ENCODE results near the gene IFT81.

IFT81 gene

GRCh38 chr12:110105159-110105558, 19.0 kb upstream of the IFT81 start:
- TF ChIP-seq EP300 (IDR thresholded peaks at IDR 0.05; ENCODE audit: borderline replicate concordance) (no peak), FOXM1 (IDR thresholded peaks at IDR 0.05; ENCODE audit: borderline replicate concordance, low read depth) (no peak), ZBTB7A (IDR thresholded peaks at IDR 0.05; ENCODE audit: low read depth) (no peak), TAF1 (IDR thresholded peaks at IDR 0.05; ENCODE audit: low read depth) (no peak), REST (IDR thresholded peaks at IDR 0.05; ENCODE audit: low read depth) (no peak), YY1 (IDR thresholded peaks at IDR 0.05; ENCODE audit: low read depth) (no peak)
- TF ChIP-seq, protein P1, sequence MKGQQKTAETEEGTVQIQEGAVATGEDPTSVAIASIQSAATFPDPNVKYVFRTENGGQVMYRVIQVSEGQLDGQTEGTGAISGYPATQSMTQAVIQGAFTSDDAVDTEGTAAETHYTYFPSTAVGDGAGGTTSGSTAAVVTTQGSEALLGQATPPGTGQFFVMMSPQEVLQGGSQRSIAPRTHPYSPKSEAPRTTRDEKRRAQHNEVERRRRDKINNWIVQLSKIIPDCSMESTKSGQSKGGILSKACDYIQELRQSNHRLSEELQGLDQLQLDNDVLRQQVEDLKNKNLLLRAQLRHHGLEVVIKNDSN (IDR thresholded peaks at IDR 0.05) = no peak

DNA sequence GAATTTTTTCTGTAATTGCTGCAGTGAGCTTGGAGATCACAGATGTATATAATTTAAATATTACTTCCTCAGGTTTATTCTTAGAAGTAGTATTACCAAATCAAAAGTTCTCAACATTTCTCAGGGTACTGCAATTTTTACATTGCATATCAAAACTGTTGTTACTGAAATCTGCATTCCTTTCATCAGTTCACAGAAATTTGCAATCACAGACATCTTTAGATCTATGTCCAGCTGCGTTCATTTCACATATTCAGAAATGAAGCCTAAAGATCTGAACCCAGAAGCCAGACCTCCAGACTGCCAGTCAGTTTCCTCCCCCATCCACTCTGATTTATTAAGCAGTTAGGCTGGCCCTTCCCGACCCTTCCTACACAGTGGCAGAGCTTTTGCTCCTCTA, 18.2 kb upstream of the IFT81 start:
- TF ChIP-seq, protein P1 (IDR thresholded peaks at IDR 0.05) = no peak
- TF ChIP-seq EP300 (IDR thresholded peaks at IDR 0.05; ENCODE audit: borderline replicate concordance) (no peak), TAF1 (IDR thresholded peaks at IDR 0.05; ENCODE audit: low read depth) (no peak), TCF12 (IDR thresholded peaks at IDR 0.05; ENCODE audit: low read depth) (no peak), ZBTB7A (IDR thresholded peaks at IDR 0.05; ENCODE audit: low read depth) (no peak), TEAD4 (IDR thresholded peaks at IDR 0.05) (no peak), YY1 (IDR thresholded peaks at IDR 0.05; ENCODE audit: low read depth) (no peak), CEBPB (IDR thresholded peaks at IDR 0.05) (no peak), NFIC (IDR thresholded peaks at IDR 0.05) (no peak), RAD21 (IDR thresholded peaks at IDR 0.05; ENCODE audit: low read depth) (no peak), REST (IDR thresholded peaks at IDR 0.05; ENCODE audit: low read depth) (no peak), FOXM1 (IDR thresholded peaks at IDR 0.05; ENCODE audit: borderline replicate concordance, low read depth) (no peak), CREB1 (IDR thresholded peaks at IDR 0.05; ENCODE audit: low read depth) (no peak), EGR1 (IDR thresholded peaks at IDR 0.05) (no peak), MAX (IDR thresholded peaks at IDR 0.05) (no peak)

GRCh38 chr12:110107369-110108281, 16.5 kb upstream of the IFT81 start:
- TF ChIP-seq NFIC (IDR thresholded peaks at IDR 0.05) (no peak), FOXM1 (IDR thresholded peaks at IDR 0.05; ENCODE audit: borderline replicate concordance, low read depth) (no peak), REST (IDR thresholded peaks at IDR 0.05; ENCODE audit: low read depth) (no peak), TAF1 (IDR thresholded peaks at IDR 0.05; ENCODE audit: low read depth) (no peak), CEBPB (IDR thresholded peaks at IDR 0.05) (no peak), TCF12 (IDR thresholded peaks at IDR 0.05; ENCODE audit: low read depth) (no peak)

DNA sequence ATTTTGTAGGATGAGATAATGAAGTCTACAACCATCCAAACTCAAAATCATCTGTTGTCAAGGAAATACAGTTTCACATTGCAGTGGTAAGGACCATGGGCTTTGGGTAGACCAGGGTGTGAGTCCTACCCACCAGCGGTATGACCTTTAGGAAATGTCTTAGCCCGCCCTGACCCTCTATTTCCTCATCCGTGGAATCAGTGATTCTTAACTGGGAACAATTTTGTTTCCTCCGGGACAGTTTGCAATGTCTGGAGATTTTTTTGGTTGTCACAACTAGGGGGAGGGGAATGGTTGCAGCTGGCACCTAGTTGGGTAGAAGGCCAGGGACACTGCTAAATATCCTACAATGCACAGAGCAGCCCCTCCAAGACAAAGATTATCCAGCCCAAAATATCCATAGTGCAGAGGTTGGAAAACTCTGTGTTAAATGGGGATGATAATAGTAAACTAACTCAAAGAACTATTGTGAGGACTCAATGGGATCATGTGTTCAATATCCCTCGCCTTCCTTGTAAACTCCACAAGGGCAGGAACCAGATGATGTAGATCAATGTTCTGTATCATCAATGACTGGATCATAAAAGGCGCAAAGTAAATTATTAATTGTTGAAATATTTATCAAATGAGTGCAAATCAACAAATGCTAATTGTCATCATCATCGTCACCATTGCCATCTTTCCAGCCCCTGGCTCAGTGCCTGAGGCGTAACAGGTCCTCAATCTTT, 15.7 kb upstream of the IFT81 start:
- TF ChIP-seq MAX (IDR thresholded peaks at IDR 0.05) = no peak
- TF ChIP-seq RAD21 (IDR thresholded peaks at IDR 0.05; ENCODE audit: low read depth) = no peak
- no peak for TF ChIP-seq EGR1 (IDR thresholded peaks at IDR 0.05)
- no peak for TF ChIP-seq CEBPB (IDR thresholded peaks at IDR 0.05)
- no peak for TF ChIP-seq TEAD4 (IDR thresholded peaks at IDR 0.05)
- no peak for TF ChIP-seq NFIC (IDR thresholded peaks at IDR 0.05)
- no peak for TF ChIP-seq TAF1 (IDR thresholded peaks at IDR 0.05; ENCODE audit: low read depth)
- no peak for TF ChIP-seq EP300 (IDR thresholded peaks at IDR 0.05; ENCODE audit: borderline replicate concordance)
- TF ChIP-seq CREB1 (IDR thresholded peaks at IDR 0.05; ENCODE audit: low read depth) = no peak
- TF ChIP-seq ZBTB7A (IDR thresholded peaks at IDR 0.05; ENCODE audit: low read depth) = no peak
- TF ChIP-seq, protein P1 (IDR thresholded peaks at IDR 0.05) = no peak
- TF ChIP-seq TCF12 (IDR thresholded peaks at IDR 0.05; ENCODE audit: low read depth) = no peak
- no peak for TF ChIP-seq YY1 (IDR thresholded peaks at IDR 0.05; ENCODE audit: low read depth)
- TF ChIP-seq FOXM1 (IDR thresholded peaks at IDR 0.05; ENCODE audit: borderline replicate concordance, low read depth) = no peak
- no peak for TF ChIP-seq REST (IDR thresholded peaks at IDR 0.05; ENCODE audit: low read depth)

All from Ishikawa (cell line).